Gastrocnemius medialis (tissue), 4 donors: ENCODE measurements around the gene MRPL28. TPM values are rescaled to one million over a fixed set of nuclear protein-coding genes. Genes with fewer than 3 reads are reported as not detected.
"Not testable (repeated sequence)": the region's sequence is repeated elsewhere in the genome, so short reads cannot be mapped to it uniquely, and the experiment has no call there.

Experiments
- ATAC-seq, 2 donors: fragments of 150-250 bp; one replicate each; pipeline ENCODE4 v1.9.1; 2016
- DNase-seq, 2 donors: peaks; one replicate each; pipeline ENCODE4 v3.0.0-alpha.2; 2019
- H3K27ac ChIP-seq, 4 donors: fragments of 200-600 bp; sonication (generic); 1 replicate in 1 of 4; 2 replicates in 3 of 4; pipeline ENCODE4 v1.5.1; 2016 to 2018; ENCODE audit warnings: mild to moderate bottlenecking in 2 of 4, moderate library complexity in 1 of 4
- H3K27me3 ChIP-seq, 3 donors: fragments of 200-600 bp; sonication (generic) in 2 of 3; 1 replicate in 1 of 3; 2 replicates in 2 of 3; pipeline versions ENCODE4 v1.5.1 to v1.6.0; 2016 to 2019; ENCODE audit warnings: mild to moderate bottlenecking in 1 of 3, moderate library complexity in 1 of 3
- H3K36me3 ChIP-seq, 2 donors: fragments of 200-600 bp; sonication (generic) in 1 of 2; one replicate each; pipeline ENCODE4 v1.5.1; 2017 to 2018
- H3K4me1 ChIP-seq, 2 donors: fragments of 200-600 bp; sonication (generic) in 1 of 2; one replicate each; pipeline ENCODE4 v1.5.1; 2016 to 2017; ENCODE audit warnings: mild to moderate bottlenecking in 2 of 2
- H3K4me3 ChIP-seq, 4 donors: fragments of 200-600 bp; sonication (generic) in 3 of 4; 1 replicate in 1 of 4; 2 replicates in 3 of 4; pipeline ENCODE4 v1.5.1; 2016 to 2019; ENCODE audit warnings: mild to moderate bottlenecking in 2 of 4
- H3K9me3 ChIP-seq, 3 donors: fragments of 200-600 bp; sonication (generic) in 2 of 3; 1 replicate in 1 of 3; 2 replicates in 2 of 3; pipeline ENCODE4 v1.5.1; 2016 to 2019
- POLR2A ChIP-seq, 2 donors: fragments of 450-650 bp; IDR thresholded peaks; one replicate each; pipeline ENCODE4 v1.6.1; 2017; ENCODE audit warnings: antibody characterized with exemption in 2 of 2, mild to moderate bottlenecking in 2 of 2, moderate library complexity in 2 of 2
- in situ Hi-C, 4 donors: fragments of 200-750 bp; cut with MboI; loops; one replicate each; pipeline versions ENCODE4 v1.15.0 to v1.8.0; 2017; ENCODE audit warnings: low sequenced_read_pairs in 4 of 4
- intact Hi-C: fragments of 100-400 bp; cut with DNase I; formaldehyde crosslinking; loops from one replicate; pipeline ENCODE4 v1.15.1; 2023; ENCODE audit warnings: low total_unique reads
- total RNA-seq, 4 donors: library from RNA; depleted of rRNA; stranded (reverse); fragments of >200 nt; gene quantifications; one replicate each; pipeline versions ENCODE4 v1.1.0 to v1.2.3, GENCODE V29; 2016
- TF ChIP-seq, protein P1 (sequence below), 5 experiments: fragments of 450-650 bp in 3 of 5; fragments of 200-600 bp in 2 of 5; sonication (generic) in 2 of 5; IDR thresholded peaks in 4 of 5; conservative IDR thresholded peaks in 1 of 5; 1 replicate in 4 of 5; 2 replicates in 1 of 5; pipeline ENCODE4 v1.5.1; 2016 to 2019; ENCODE audit warnings: antibody characterized with exemption in 5 of 5, mild to moderate bottlenecking in 3 of 5, moderate library complexity in 3 of 5

Gene MRPL28
- total RNA-seq, 4 donors from 2014 or later, result 72.8 to 122 (median 87.4) TPM

DNA sequence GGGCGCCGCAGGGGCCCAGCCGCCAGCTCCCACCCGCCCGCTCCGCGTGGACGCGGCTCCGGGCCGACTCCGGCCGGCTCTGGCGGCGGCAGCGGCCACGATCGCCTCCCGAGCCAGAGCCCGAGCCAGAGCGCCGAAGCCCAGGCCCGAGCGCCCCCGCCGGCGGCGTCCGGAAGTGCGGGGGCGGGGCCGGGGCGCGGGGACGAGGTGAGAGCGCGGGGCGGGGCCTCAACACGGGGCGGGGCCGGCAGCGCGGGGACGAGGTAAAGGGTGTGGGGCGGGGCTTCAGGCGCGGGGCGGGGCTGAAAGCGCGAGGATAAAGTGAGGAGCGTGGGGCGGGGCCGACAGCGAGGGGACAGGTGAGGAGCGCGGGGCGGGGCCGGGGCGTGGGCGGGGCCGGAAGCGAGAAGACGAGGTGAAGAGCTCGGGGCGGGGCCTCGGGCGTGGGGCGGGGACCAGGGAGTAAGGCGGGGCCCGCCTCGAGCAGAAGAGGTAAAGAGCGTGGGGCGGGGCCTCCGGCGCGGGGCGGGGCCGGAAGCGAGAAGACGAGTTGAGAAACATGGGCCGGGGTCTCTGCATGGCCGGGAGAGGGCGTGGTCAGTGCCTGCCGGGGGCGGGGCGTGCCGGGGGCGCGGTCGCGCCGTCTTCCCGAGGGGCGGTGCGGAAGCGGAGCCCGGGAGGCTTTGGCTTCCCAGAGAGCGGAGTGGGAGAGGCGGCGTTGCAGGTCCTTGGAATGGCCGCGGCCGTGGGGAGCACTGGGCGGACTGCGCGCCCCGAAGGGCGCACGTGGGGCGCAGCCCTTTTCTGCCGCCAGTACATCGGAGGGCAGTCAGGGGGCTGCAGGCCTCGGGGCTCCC, 17.6 kb downstream of the MRPL28 start, which contains the start of gene AXIN1:
Gene AXIN1 (minus strand): TSS at position 177 of the 857 bp plus-strand sequence. CDS start 5,698 bp downstream, outside the sequence.
- no peaks in the 10 kb centered on the region for H3K36me3 ChIP-seq
- H3K9me3 ChIP-seq, result no peaks in the 10 kb centered on the region
- intact Hi-C loops, result loop anchor here (1.0 to 5.0 kb wide), 4 partner anchors 18 to 245 kb away; partner anchors contain the start of genes DECR2, FAM234A and MRPL28
- H3K27me3 ChIP-seq, result no peaks in the 10 kb centered on the region
- peak within 1 kb of the TSS; percentile 54 to 75 (median 66) for H3K4me3 ChIP-seq
- DNase-seq (peak; percentile 99 to 100), ATAC-seq (peak; percentile 84 to 86)
- peaks cover 7 to 15% of the 10 kb centered on the region in 2 donors for H3K4me1 ChIP-seq
- in situ Hi-C loops, result no loop called here
- TF ChIP-seq, protein P1, sequence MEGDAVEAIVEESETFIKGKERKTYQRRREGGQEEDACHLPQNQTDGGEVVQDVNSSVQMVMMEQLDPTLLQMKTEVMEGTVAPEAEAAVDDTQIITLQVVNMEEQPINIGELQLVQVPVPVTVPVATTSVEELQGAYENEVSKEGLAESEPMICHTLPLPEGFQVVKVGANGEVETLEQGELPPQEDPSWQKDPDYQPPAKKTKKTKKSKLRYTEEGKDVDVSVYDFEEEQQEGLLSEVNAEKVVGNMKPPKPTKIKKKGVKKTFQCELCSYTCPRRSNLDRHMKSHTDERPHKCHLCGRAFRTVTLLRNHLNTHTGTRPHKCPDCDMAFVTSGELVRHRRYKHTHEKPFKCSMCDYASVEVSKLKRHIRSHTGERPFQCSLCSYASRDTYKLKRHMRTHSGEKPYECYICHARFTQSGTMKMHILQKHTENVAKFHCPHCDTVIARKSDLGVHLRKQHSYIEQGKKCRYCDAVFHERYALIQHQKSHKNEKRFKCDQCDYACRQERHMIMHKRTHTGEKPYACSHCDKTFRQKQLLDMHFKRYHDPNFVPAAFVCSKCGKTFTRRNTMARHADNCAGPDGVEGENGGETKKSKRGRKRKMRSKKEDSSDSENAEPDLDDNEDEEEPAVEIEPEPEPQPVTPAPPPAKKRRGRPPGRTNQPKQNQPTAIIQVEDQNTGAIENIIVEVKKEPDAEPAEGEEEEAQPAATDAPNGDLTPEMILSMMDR (IDR thresholded peaks at IDR 0.05 in 4 of 5, conservative IDR thresholded peaks at IDR 0.05 in 1 of 5), result peak in 4 of 5 experiments; percentile 49 to 83 (median 64)
- peak; percentile 41 to 43 for TF ChIP-seq POLR2A (IDR thresholded peaks at IDR 0.05)
- H3K27ac ChIP-seq, result peak within 1 kb of the TSS; percentile 58 to 79 (median 74)

DNA sequence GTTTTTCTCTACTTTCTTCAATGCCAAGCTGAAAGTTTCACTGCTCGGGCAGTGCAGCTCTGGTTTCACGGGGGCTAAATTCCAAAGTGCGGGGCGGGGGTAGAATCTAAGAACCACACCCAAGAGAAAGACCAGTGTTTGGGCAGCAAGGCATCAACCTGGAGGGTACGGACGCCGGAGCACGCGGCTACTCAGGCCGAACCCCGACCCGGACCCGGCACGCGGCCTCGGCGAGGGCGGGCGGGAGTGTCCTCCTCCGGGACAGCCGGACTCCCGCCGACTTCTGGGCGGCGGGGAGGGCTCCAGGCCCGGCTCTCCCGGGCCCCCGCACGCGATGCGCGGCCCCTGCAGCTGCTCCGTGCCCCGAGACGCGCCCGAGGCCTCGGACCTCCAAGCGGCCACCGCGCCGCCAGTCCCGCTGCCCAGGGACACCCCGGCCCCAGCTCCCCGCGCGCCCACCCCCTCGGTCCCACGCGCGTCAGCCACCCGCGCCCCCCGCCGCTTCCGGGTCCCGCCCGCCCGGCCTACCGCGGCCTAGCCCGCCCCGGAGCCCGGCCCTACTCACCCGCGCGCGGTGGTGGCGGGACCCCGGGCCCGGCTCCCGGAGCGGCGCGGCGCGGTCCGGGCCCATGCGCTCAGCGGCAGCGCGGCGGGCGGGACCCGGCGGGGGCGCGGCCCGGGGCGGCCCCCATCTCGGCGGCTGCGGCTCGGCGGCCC, 18.4 kb downstream of the MRPL28 start:
- intact Hi-C loops (loop anchor here (1.0 to 5.0 kb wide), 4 partner anchors 18 to 245 kb away; partner anchors contain the start of genes DECR2, FAM234A and MRPL28), in situ Hi-C loops (no loop called here)
- no peak for DNase-seq
- Histone ChIP-seq H3K27me3 (no peaks in the 10 kb centered on the region), H3K4me3 (peak overlapping the region; percentile 54 to 75 (median 66)), H3K36me3 (no peaks in the 10 kb centered on the region), H3K27ac (peak overlapping the region; percentile 34 to 68 (median 47)), H3K9me3 (no peaks in the 10 kb centered on the region), H3K4me1 (peaks cover 7 to 15% of the 10 kb centered on the region in 2 donors)
- TF ChIP-seq, protein P1 (IDR thresholded peaks at IDR 0.05 in 4 of 5, conservative IDR thresholded peaks at IDR 0.05 in 1 of 5), result no peak
- TF ChIP-seq POLR2A (IDR thresholded peaks at IDR 0.05), result no peak
- peak; percentile 35 to 36 for ATAC-seq

DNA sequence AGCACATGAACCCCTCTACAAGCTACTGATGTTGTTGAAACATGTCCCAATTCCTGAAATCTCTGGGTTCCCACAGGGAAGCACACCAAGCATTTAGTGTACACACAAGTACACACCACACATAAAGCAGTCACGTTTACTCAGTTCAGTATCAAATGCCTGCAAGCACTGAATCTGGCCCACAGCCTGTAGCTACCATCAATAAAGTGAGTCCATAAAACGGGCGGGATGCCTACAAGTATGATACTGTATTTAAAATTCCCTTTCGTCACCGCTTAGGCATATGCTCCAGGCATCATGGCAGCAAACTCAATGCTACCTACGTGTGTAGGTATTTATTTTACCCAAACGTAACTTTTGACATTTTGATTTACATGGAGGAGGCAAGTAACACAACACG, 20.1 kb downstream of the MRPL28 start:
- peaks cover 7 to 15% of the 10 kb centered on the region in 2 donors for H3K4me1 ChIP-seq
- ATAC-seq (no peak), DNase-seq (no peak)
- peaks cover 0 to 8% of the 10 kb centered on the region in 2 donors for H3K36me3 ChIP-seq
- H3K4me3 ChIP-seq, result no peak overlapping the region
- H3K9me3 ChIP-seq, result no peaks in the 10 kb centered on the region
- H3K27me3 ChIP-seq, result no peaks in the 10 kb centered on the region
- TF ChIP-seq, protein P1 (IDR thresholded peaks at IDR 0.05 in 4 of 5, conservative IDR thresholded peaks at IDR 0.05 in 1 of 5), result no peak
- TF ChIP-seq POLR2A (IDR thresholded peaks at IDR 0.05), result no peak
- intact Hi-C loops, result loop anchor here (5.0 kb wide), 1 partner anchor 243 kb away; no protein-coding TSS in a partner anchor
- in situ Hi-C loops, result no loop called here
- H3K27ac ChIP-seq, result no peak overlapping the region

DNA sequence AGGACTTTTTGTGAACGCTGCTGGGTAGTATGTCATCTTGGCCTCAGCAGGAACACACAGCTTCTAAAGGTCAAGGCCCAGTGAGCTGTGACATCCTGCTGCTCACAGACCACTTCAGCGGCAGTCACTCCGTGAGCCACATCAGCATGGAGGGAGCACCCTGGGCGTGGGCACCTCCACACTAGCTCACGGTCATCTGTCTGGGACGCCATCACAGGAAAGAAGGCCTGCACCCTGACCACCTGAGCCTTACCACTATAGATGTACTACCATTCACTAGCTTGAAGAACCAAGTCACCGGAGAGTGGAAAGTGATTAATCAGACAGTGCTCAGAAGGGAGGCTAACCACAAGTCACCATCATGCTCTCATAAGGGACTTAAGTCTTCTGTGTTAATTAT, 21.1 kb downstream of the MRPL28 start:
- no peak for ATAC-seq
- H3K27me3 ChIP-seq, result no peaks in the 10 kb centered on the region
- intact Hi-C loops, result no loop called here

DNA sequence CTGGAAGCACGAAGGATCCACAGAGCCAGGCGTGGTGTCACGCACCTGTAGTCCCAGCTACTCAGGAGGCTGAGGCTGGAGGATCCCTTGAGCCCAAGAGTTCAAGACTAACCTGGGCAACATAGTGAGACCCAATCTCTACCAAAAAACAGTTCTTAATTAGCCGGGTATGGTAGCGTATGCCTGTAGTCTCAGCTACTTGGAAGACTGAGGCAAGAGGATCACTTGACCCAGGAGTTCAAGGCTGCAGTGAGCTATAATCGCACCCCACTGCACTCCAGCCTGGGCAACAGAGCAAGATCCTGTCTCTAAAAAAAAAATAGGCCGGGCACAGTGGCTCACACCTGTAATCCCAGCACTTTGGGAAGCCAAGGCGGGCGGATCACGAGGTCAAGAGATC, 21.8 kb downstream of the MRPL28 start:
- H3K27me3 ChIP-seq, H3K27ac ChIP-seq, H3K4me3 ChIP-seq, ATAC-seq, DNase-seq, intact Hi-C loops, in situ Hi-C loops, H3K9me3 ChIP-seq: not testable (repeated sequence)
- H3K36me3 ChIP-seq, result peaks cover 0 to 14% of the 10 kb centered on the region in 2 donors
- H3K4me1 ChIP-seq, result peaks cover 7 to 15% of the 10 kb centered on the region in 2 donors

More for the DNA sequence above, 21.1 kb downstream of the MRPL28 start:
- no peak for DNase-seq
- Histone ChIP-seq H3K9me3 (no peaks in the 10 kb centered on the region), H3K36me3 (peaks cover 0 to 14% of the 10 kb centered on the region in 2 donors), H3K4me3 (no peak overlapping the region), H3K27ac (no peak overlapping the region), H3K4me1 (peaks cover 7 to 15% of the 10 kb centered on the region in 2 donors)
- in situ Hi-C loops, result no loop called here
- no peak for TF ChIP-seq POLR2A (IDR thresholded peaks at IDR 0.05)
- TF ChIP-seq, protein P1 (IDR thresholded peaks at IDR 0.05 in 4 of 5, conservative IDR thresholded peaks at IDR 0.05 in 1 of 5), result no peak
